Uterus (tissue), 4 donors: Measurements from ENCODE around the gene GSTM4. TPM values are rescaled to one million over a fixed set of nuclear protein-coding genes. Genes with fewer than 3 reads are reported as not detected.
"Not testable (repeated sequence)": the region's sequence is repeated elsewhere in the genome, so short reads cannot be mapped to it uniquely, and the experiment has no call there.

Experiments used
- DNase-seq, 2 donors: peaks; one replicate each; pipeline ENCODE4 v3.0.0-alpha.2; 2019 to 2020
- H3K27ac ChIP-seq, 2 donors: fragments of 200-600 bp; sonication (generic); 1 replicate in 1 of 2; 2 replicates in 1 of 2; pipeline ENCODE4 v1.5.1; 2016 to 2018
- H3K27me3 ChIP-seq, 2 donors: fragments of 200-600 bp; sonication (generic); one replicate each; pipeline ENCODE4 v1.5.1; 2018 to 2019; ENCODE audit warnings: control low read depth in 1 of 2
- H3K36me3 ChIP-seq, 2 donors: fragments of 200-600 bp; sonication (generic); one replicate each; pipeline ENCODE4 v1.5.1; 2019; ENCODE audit warnings: control low read depth in 1 of 2
- H3K4me1 ChIP-seq, 2 donors: fragments of 200-600 bp; sonication (generic); one replicate each; pipeline ENCODE4 v1.5.1; 2018 to 2019; ENCODE audit warnings: control low read depth in 1 of 2
- H3K4me3 ChIP-seq, 2 donors: fragments of 200-600 bp; sonication (generic); 1 replicate in 1 of 2; 2 replicates in 1 of 2; pipeline ENCODE4 v1.5.1; 2018 to 2019; ENCODE audit warnings: mild to moderate bottlenecking in 1 of 2
- H3K9me3 ChIP-seq, 2 donors: fragments of 200-600 bp; sonication (generic); one replicate each; pipeline ENCODE4 v1.5.1; 2019; ENCODE audit warnings: control low read depth in 1 of 2
- POLR2A ChIP-seq, 2 donors: fragments of 450-650 bp; IDR thresholded peaks; one replicate each; pipeline ENCODE4 v1.6.1; 2016; ENCODE audit warnings: antibody characterized with exemption in 2 of 2, mild to moderate bottlenecking in 1 of 2, moderate library complexity in 1 of 2
- intact Hi-C: fragments of 100-400 bp; cut with DNase I; formaldehyde crosslinking; loops from one replicate; pipeline ENCODE4 v1.15.1; 2023; ENCODE audit warnings: low total_unique reads
- total RNA-seq, 4 donors: library from RNA; depleted of rRNA in 3 of 4; stranded (reverse); fragments of >200 nt in 3 of 4; gene quantifications; one replicate each; pipeline versions ENCODE4 v1.1.0 to v1.2.4, GENCODE V29; 2014 to 2023
- TF ChIP-seq, protein P1 (sequence below), 4 experiments: fragments of 200-600 bp in 2 of 4; fragments of 450-650 bp in 2 of 4; sonication (generic) in 2 of 4; IDR thresholded peaks; one replicate each; pipeline ENCODE4 v1.5.1; 2016 to 2019; ENCODE audit warnings: antibody characterized with exemption in 4 of 4, mild to moderate bottlenecking in 2 of 4, moderate library complexity in 1 of 4
- donor health status: DM: yes; HTN: yes; CAD: no.

GSTM4 gene
- total RNA-seq, 4 donors from 2014 or later, result 7.6 to 43.5 (median 20.7) TPM

DNA sequence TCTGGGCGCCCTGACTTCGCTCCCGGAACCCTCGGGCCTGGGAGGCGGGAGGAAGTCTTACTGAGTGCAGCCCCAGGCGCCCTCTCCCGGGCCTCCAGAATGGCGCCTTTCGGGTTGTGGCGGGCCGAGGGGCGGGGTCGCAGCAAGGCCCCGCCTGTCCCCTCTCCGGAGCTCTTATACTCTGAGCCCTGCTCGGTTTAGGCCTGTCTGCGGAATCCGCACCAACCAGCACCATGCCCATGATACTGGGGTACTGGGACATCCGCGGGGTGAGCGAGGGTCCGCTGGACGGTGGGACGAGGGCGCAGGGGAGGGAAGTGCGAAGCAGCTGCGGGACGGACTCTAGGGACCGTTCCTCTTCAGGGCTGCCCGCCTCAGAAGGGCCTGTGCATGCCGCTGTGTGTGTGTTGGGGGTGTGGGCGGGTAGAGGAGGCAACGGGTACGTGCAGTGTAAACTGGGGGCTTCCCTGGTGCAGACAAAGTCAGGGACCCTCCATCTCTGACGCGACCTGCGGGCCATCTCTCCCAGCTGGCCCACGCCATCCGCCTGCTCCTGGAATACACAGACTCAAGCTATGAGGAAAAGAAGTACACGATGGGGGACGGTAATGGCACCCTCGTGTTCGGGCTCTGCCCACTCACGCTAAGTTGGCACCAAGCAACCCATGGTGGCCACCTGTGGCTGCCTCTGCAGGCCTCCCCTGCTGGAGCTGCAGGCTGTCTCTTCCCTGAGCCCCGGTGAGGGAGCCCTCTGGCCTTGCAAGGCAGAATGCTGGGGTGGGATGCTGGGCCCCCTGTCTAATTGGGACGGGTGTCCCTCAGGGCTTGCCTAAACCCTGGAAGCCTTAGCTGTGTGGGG lies 32.0 kb downstream of the GSTM4 start, which contains the start of gene GSTM1:
Gene GSTM1 (plus strand): TSS at position 177 of the 859 bp plus-strand sequence. CDS start 57 bp downstream, at position 234.
- DNase-seq, result peak in 1 of 2 donors; percentile 80
- TF ChIP-seq, protein P1, sequence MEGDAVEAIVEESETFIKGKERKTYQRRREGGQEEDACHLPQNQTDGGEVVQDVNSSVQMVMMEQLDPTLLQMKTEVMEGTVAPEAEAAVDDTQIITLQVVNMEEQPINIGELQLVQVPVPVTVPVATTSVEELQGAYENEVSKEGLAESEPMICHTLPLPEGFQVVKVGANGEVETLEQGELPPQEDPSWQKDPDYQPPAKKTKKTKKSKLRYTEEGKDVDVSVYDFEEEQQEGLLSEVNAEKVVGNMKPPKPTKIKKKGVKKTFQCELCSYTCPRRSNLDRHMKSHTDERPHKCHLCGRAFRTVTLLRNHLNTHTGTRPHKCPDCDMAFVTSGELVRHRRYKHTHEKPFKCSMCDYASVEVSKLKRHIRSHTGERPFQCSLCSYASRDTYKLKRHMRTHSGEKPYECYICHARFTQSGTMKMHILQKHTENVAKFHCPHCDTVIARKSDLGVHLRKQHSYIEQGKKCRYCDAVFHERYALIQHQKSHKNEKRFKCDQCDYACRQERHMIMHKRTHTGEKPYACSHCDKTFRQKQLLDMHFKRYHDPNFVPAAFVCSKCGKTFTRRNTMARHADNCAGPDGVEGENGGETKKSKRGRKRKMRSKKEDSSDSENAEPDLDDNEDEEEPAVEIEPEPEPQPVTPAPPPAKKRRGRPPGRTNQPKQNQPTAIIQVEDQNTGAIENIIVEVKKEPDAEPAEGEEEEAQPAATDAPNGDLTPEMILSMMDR (IDR thresholded peaks at IDR 0.05), result peak in 2 of 4 experiments; percentile 57 to 63
- TF ChIP-seq POLR2A (IDR thresholded peaks at IDR 0.05), result peak in 1 of 2 donors; percentile 39

DNA sequence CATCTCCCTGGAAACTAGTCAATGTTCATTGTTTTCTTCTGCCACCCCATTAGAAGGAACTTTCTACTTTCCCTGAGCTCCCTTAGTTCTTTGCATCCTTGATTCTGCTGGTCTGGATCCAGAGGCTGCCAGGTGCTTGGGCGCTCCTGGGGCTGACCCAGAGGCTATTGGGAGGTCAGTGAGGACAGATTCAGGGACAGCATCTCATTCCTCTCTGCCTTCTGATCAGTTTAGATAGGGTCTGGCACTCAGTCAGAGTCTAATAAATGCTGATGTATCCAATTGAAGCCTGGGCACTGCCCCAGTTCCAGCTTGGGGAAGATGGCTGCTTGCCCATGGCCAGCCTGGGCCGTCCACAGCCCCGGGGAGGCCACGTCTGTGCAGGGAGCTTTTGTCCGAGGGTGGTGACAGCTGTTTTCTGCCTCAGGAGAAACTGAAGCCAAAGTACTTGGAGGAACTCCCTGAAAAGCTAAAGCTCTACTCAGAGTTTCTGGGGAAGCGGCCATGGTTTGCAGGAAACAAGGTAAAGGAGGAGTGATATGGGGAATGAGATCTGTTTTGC lies 34.0 kb downstream of the GSTM4 start:
- no peaks in the 10 kb centered on the region for H3K36me3 ChIP-seq
- H3K4me3 ChIP-seq, result no peak overlapping the region
- no peaks in the 10 kb centered on the region for H3K4me1 ChIP-seq
- intact Hi-C loops, result no loop called here
- no peaks in the 10 kb centered on the region for H3K9me3 ChIP-seq
- TF ChIP-seq, protein P1 (IDR thresholded peaks at IDR 0.05), result no peak
- H3K27me3 ChIP-seq, result no peaks in the 10 kb centered on the region
- no peak for DNase-seq
- H3K27ac ChIP-seq, result no peak overlapping the region

More for the DNA sequence above, 32.0 kb downstream of the GSTM4 start, which contains the start of gene GSTM1:
- Histone ChIP-seq H3K36me3 (no peaks in the 10 kb centered on the region), H3K4me1 (no peaks in the 10 kb centered on the region), H3K4me3 (peak within 1 kb of the TSS in 1 of 2 donors; percentile 50), H3K27me3 (no peaks in the 10 kb centered on the region), H3K9me3 (no peaks in the 10 kb centered on the region), H3K27ac (peak within 1 kb of the TSS in 1 of 2 donors; percentile 87)
- intact Hi-C loops, result no loop called here

DNA sequence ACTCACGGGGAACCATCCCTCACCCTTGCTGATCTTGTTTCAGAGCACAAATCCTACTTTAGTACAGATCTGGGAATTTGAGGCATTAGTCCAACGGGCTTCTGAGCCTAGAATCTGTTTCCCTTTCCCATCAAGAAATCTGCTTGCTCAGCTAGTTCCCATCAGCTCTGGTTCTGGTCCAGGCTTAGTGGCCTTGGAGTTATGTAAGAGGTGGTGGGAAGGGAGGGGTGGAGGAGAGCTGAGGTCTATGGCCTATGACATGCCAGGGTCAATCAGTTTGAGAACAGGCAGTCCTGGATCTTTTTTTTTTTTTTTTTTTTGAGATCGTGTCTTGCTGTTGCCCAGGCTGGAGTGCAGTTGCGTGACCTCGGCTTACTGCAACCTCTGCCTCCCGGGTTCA lies 35.9 kb downstream of the GSTM4 start:
- intact Hi-C loops, result no loop called here
- TF ChIP-seq, protein P1 (IDR thresholded peaks at IDR 0.05), result no peak
- no peak for TF ChIP-seq POLR2A (IDR thresholded peaks at IDR 0.05)
- Histone ChIP-seq H3K27ac (no peak overlapping the region), H3K9me3 (no peaks in the 10 kb centered on the region), H3K4me1 (no peaks in the 10 kb centered on the region), H3K27me3 (no peaks in the 10 kb centered on the region), H3K4me3 (no peak overlapping the region), H3K36me3 (no peaks in the 10 kb centered on the region)
- DNase-seq, result peak in 1 of 2 donors; percentile 50

DNA sequence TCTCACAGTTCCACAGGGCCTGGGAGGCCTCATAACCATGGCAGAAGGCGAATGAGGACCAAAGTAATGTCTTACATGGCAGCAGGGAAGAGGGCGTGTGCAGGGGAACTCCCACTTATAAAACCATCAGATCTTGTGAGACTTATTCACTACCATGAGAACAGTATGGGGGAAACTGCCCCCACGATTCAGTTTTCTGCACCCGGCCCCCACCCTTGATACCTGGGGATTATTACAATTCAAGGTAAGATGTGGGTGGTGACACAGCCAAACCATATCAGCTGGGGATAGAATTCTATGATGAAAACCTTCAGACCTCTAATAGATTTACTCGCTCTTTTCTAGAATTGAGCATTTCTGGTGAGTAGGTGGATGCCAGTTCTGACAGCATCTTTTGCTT lies 38.5 kb downstream of the GSTM4 start:
- H3K9me3 ChIP-seq, H3K4me3 ChIP-seq, H3K36me3 ChIP-seq, H3K27ac ChIP-seq, DNase-seq, H3K27me3 ChIP-seq, intact Hi-C loops, H3K4me1 ChIP-seq: not testable (repeated sequence)

DNA sequence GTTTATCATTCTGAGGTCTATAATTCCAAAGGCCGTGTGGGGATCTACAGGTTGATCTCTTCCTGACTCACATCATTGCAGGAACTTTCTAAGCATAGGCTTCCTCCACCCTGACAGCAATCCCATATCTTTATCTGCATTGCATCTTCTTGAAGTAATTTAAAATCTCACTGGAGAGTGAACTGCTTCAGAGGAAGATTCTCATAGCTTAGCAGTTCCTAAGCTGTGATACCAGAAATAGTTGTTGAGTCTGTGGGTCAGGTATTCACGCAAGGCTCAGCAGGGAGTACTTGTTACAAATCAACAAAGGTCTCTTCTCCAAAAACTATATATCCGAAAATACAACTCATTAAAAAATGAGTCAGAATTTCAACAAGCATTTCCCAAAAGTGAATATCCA lies 39.2 kb downstream of the GSTM4 start:
- DNase-seq, H3K9me3 ChIP-seq, H3K36me3 ChIP-seq, H3K27me3 ChIP-seq, H3K4me3 ChIP-seq, H3K4me1 ChIP-seq, intact Hi-C loops, H3K27ac ChIP-seq: not testable (repeated sequence)

DNA sequence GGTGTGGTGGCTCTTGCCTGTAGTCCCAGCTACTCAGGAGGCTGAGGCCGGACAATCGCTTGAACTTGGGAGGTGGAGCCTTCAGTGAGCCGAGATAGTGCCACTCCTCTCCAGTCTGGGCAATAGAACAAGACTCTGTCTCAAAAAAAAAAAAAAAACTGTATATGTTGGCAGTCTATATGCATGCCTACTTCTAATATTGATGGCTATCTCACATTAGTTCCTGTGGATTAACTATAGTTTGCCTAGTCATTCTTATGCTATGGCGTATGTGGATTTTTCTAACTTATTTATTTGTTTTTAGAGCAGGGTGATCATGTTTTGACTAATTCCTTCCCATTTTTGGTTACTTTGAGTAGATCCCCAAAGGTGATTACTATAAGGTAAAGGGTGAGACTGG lies 41.2 kb downstream of the GSTM4 start:
- Histone ChIP-seq H3K27me3 (no peaks in the 10 kb centered on the region), H3K4me1 (no peaks in the 10 kb centered on the region), H3K9me3 (no peaks in the 10 kb centered on the region), H3K36me3 (no peaks in the 10 kb centered on the region), H3K27ac (no peak overlapping the region), H3K4me3 (no peak overlapping the region)
- intact Hi-C loops, result no loop called here
- TF ChIP-seq, protein P1 (IDR thresholded peaks at IDR 0.05), result no peak
- no peak for TF ChIP-seq POLR2A (IDR thresholded peaks at IDR 0.05)
- no peak for DNase-seq

DNA sequence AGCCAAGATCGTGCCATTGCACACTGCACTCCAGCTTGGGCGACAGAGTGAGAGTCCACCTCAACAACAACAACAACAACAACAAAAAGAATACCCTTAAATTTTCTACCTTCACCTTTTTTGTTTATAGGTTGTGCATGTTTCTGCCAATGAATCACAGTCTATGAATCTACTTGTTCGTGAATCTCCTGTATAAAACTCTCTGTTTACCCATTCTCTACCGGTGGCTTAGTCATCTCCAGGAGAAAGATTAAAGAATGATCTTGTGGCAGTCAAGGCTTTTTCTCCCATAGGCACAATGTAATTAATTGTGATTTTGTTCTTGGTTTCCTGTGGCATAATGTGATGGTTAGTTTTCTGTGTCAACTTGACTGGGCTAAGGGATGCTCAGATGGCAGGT lies 42.0 kb downstream of the GSTM4 start:
- H3K9me3 ChIP-seq, H3K4me3 ChIP-seq, H3K36me3 ChIP-seq, intact Hi-C loops, DNase-seq, H3K4me1 ChIP-seq, H3K27ac ChIP-seq, H3K27me3 ChIP-seq: not testable (repeated sequence)

DNA sequence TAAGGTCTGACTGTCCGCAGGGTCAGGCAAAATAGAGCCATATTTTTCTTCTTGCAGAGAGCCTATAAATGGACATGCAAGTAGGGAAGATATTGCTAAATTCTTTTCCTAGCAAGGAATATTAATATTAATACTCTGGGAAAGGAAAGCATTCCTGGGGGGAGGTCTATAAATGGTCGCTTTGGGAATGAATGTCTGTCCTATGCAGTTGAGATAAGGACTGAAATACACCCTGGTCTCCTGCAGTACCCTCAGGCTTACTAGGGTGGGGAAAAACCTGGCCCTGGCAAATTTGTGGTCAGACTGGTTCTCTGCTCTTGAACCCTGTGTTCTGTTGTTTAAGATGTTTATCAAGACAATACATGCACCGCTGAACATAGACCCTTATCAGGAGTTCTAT lies 47.0 kb downstream of the GSTM4 start:
- H3K36me3 ChIP-seq, intact Hi-C loops: not testable (repeated sequence)

More for the DNA sequence above, 47.0 kb downstream of the GSTM4 start:
- not testable (repeated sequence) for H3K4me1 ChIP-seq, DNase-seq, H3K27me3 ChIP-seq, H3K4me3 ChIP-seq, H3K27ac ChIP-seq, H3K9me3 ChIP-seq
